AG04449 (cell line): ENCODE data around the gene SURF6.
"Not testable (repeated sequence)": the region's sequence is repeated elsewhere in the genome, so short reads cannot be mapped to it uniquely, and the experiment has no call there.

Experiments
- CTCF ChIA-PET: fragments of 350-600 bp; formaldehyde crosslinking; extraction: SDS; loops from one replicate; lab custom pipeline; 2021; ENCODE audit warnings: antibody characterized with exemption; lab: Yijun Ruan, JAX
- POLR2A ChIA-PET: fragments of 400-600, 350-600 bp; formaldehyde crosslinking; extraction: SDS; loops from one replicate; lab custom pipeline; 2020; ENCODE audit warnings: antibody characterized with exemption, inconsistent platforms; lab: Yijun Ruan, JAX
- DNase-seq: peaks from one replicate; pipeline ENCODE4 v3.0.0-alpha.2; 2010; ENCODE audit warnings: low read depth, low spot score
- H3K4me3 ChIP-seq: 2 replicates; pipeline ENCODE4 v1.5.1; 2011; ENCODE audit warnings: low read depth, mild to moderate bottlenecking, control low read depth, low read length
- CTCF ChIP-seq: IDR thresholded peaks from one replicate; pipeline ENCODE4 v1.5.1; 2011; ENCODE audit warnings: mild to moderate bottlenecking, moderate library complexity, low read length, control low read depth, inconsistent platforms; ENCODE audit not compliant: insufficient read depth; ENCODE audit errors: missing control alignments

The SURF6 gene

DNA sequence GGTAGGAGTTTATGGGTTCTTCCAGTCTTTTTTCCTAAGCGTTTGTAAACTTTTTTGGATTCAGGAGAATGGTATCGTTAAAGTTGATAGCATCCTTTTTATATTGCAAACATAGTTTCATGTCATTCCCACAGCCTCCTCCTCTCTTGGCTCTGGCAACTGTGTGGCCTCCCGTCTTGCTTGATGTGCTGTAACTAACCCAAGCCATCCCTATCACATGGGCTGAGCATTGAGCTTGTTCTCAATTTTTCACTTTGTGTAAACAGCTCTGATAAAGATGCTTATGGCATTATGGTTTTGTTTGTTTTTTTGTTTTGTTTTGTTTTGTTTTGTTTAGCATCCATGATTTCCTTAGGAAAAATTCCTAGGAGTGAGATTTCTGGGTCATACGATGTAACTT is 44.7 kb upstream of the SURF6 start:
- DNase-seq = no peak
- CTCF ChIA-PET = interaction anchor here (1.4 kb wide), 1 partner anchor 25 kb away, joined by 6 read pairs; no protein-coding TSS in a partner anchor
- H3K4me3 ChIP-seq = no peak overlapping the region
- POLR2A ChIA-PET = no interaction called here
- TF ChIP-seq CTCF = no peak

GRCh38 chr9:133379153-133380086 is 43.4 kb upstream of the SURF6 start:
- TF ChIP-seq CTCF = no peak
- DNase-seq = no peak
- no peak overlapping the region for H3K4me3 ChIP-seq
- POLR2A ChIA-PET = no interaction called here
- CTCF ChIA-PET = interaction anchor here (0.8 to 2.3 kb wide), 4 partner anchors 18 to 37 kb away, joined by 3 to 6 read pairs (median 4); no protein-coding TSS in a partner anchor

DNA sequence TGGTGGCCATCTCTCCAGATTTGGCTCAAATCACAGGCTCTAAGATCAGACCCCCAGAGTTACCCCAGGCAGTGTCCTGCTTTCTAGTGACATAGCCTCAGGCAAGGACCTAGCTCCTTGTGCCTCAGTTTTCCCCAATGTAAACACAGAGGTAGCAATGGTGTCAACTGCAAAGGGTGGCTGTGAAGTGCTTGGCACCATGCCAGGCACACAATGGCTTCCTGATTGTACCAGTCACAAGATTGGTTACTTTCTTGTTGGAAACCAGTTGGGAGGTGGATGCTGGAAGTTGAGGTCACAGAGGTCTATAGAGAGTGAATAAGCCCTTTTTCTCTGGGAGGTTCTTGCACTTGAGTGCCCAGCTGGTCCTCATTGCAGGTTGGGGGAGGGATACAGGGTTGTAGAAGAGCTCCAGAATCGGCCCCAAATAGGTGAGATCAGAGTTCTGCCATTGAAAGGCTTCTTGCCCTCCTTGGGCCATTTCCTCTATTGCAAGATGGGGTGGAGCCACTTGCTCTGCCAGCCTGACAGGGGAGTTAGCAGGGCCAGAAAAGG is 42.5 kb upstream of the SURF6 start:
- H3K4me3 ChIP-seq = no peak overlapping the region
- DNase-seq = no peak
- ChIA-PET CTCF (interaction anchor here (0.8 to 2.3 kb wide), 7 partner anchors 19 to 108 kb away, joined by 3 to 7 read pairs (median 4); no protein-coding TSS in a partner anchor), POLR2A (interaction anchor here (1.2 kb wide), 1 partner anchor 31 kb away, joined by 4 read pairs; the partner anchor contains the start of genes MED22 and RPL7A)
- TF ChIP-seq CTCF = no peak

DNA sequence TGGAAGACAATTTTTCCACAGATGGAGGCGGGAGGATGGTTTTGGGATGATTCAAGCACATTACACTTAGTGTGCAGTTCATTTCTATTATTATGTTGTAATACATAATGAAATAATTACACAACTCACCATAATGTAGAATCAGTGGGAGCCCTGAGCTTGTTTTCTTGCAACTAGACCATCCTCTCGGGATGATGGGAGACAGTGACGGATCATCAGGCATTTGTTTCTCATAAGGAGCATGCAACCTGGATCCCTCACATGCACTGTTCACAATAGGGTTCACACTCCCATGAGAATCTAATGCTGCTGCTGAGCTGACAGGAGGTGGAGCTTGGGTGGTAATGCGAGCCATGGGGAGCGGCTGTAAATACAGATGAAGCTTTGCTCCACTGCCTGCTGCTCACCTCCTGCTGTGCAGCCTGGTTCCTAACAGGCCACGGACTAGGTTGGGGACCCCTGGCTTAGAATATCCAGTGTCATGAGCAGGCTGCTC is 41.8 kb upstream of the SURF6 start:
- POLR2A ChIA-PET = interaction anchor here (1.2 to 2.7 kb wide), 2 partner anchors 11 to 30 kb away, joined by 4 to 9 read pairs; partner anchors contain the start of genes MED22 and RPL7A
- H3K4me3 ChIP-seq = no peak overlapping the region
- DNase-seq = no peak
- CTCF ChIA-PET = interaction anchor here (1.0 to 2.3 kb wide), 6 partner anchors 11 to 109 kb away, joined by 3 to 7 read pairs (median 4); no protein-coding TSS in a partner anchor
- no peak for TF ChIP-seq CTCF

GRCh38 chr9:133377280-133377679 is 41.3 kb upstream of the SURF6 start:
- ChIA-PET CTCF (interaction anchor here (0.9 to 2.3 kb wide), 8 partner anchors 9 to 109 kb away, joined by 3 to 7 read pairs (median 4); no protein-coding TSS in a partner anchor), POLR2A (interaction anchor here (0.6 to 2.7 kb wide), 3 partner anchors 11 to 29 kb away, joined by 3 to 9 read pairs (median 7); partner anchors contain the start of genes MED22 and RPL7A)
- DNase-seq, H3K4me3 ChIP-seq: not testable (repeated sequence)
